ENCODE results near the gene EMB. TPM values are rescaled to one million over a fixed set of nuclear protein-coding genes. Genes with fewer than 3 reads are reported as not detected.
"Not testable (repeated sequence)": the region's sequence is repeated elsewhere in the genome, so short reads cannot be mapped to it uniquely, and the experiment has no call there.

EMB gene, protein sequence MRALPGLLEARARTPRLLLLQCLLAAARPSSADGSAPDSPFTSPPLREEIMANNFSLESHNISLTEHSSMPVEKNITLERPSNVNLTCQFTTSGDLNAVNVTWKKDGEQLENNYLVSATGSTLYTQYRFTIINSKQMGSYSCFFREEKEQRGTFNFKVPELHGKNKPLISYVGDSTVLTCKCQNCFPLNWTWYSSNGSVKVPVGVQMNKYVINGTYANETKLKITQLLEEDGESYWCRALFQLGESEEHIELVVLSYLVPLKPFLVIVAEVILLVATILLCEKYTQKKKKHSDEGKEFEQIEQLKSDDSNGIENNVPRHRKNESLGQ
- 69.5 TPM for polyA plus RNA-seq
- long read RNA-seq, donor 1, full-length matches to known transcripts, result 5 of 5 reads
- long read RNA-seq, donor 1, partial matches to known transcripts, result 0 of 5 reads
- long read RNA-seq, donor 1, other reads (novel, unspliced or antisense), result 0 of 5 reads
- long read RNA-seq, donor 2, full-length matches to known transcripts, result 21 of 26 reads
- long read RNA-seq, donor 2, partial matches to known transcripts, result 5 of 26 reads
- long read RNA-seq, donor 2, other reads (novel, unspliced or antisense), result 0 of 26 reads
- long read RNA-seq, donor 3, full-length matches to known transcripts, result 12 of 24 reads
- long read RNA-seq, donor 3, partial matches to known transcripts, result 12 of 24 reads
- long read RNA-seq, donor 3, other reads (novel, unspliced or antisense), result 0 of 24 reads
- long read RNA-seq, donor 4, full-length matches to known transcripts, result 3 of 3 reads
- long read RNA-seq, donor 4, partial matches to known transcripts, result 0 of 3 reads
- long read RNA-seq, donor 4, other reads (novel, unspliced or antisense), result 0 of 3 reads
- long read RNA-seq, donor 5, full-length matches to known transcripts, result 1 of 1 reads
- long read RNA-seq, donor 5, partial matches to known transcripts, result 0 of 1 reads
- long read RNA-seq, donor 5, other reads (novel, unspliced or antisense), result 0 of 1 reads
- long read RNA-seq, donor 6, full-length matches to known transcripts, result 14 of 19 reads
- long read RNA-seq, donor 6, partial matches to known transcripts, result 5 of 19 reads
- long read RNA-seq, donor 6, other reads (novel, unspliced or antisense), result 0 of 19 reads
- long read RNA-seq, donor 7, full-length matches to known transcripts, result 2 of 2 reads
- long read RNA-seq, donor 7, partial matches to known transcripts, result 0 of 2 reads
- long read RNA-seq, donor 7, other reads (novel, unspliced or antisense), result 0 of 2 reads
- long read RNA-seq, donor 8, full-length matches to known transcripts, result 16 of 24 reads
- long read RNA-seq, donor 8, partial matches to known transcripts, result 8 of 24 reads
- long read RNA-seq, donor 8, other reads (novel, unspliced or antisense), result 0 of 24 reads
- long read RNA-seq, donor 9, full-length matches to known transcripts, result 12 of 12 reads
- long read RNA-seq, donor 9, partial matches to known transcripts, result 0 of 12 reads
- long read RNA-seq, donor 9, other reads (novel, unspliced or antisense), result 0 of 12 reads
- long read RNA-seq, donor 10, full-length matches to known transcripts, result 15 of 15 reads
- long read RNA-seq, donor 10, partial matches to known transcripts, result 0 of 15 reads
- long read RNA-seq, donor 10, other reads (novel, unspliced or antisense), result 0 of 15 reads
- long read RNA-seq, donor 11, full-length matches to known transcripts, result 8 of 8 reads
- long read RNA-seq, donor 11, partial matches to known transcripts, result 0 of 8 reads
- long read RNA-seq, donor 11, other reads (novel, unspliced or antisense), result 0 of 8 reads

DNA sequence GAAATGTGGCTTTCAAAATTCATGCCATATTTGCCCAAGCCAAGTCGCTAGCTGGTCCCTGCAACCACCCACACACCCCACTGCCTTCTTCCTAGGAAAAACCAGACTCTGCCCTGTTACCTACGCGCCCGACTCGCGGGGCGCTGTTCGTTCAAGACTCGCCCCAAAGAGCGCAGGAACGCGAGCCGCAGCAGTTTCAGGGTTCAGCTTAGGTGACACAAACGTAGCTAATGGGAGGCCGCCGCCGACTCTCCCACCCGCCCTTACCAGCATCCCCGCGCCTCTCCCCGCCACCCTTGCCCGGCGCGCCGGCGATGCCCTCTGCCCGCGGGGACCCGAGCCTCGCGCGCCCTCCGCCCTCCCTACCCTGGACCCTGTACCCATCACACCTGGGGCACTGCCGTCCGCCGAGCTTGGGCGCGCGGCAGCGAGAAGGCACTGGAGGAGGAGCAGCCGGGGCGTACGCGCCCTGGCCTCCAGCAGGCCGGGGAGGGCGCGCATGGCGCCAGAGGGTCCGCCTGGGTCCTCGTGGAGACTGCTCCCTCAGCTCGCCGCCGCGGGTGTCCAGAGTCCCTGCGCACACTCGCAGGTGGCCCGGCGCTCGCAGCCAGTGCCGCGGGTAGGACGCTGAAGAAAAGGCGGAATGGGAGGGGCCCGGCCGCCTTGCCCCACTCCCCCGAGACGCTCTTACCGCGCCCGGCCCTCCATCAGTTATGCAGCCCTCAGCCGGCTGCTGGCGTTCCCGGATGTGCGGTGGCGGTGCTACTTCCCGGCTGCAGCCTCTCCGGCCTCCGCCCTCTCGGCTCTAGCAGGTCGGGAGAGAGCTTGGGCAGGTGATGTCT, at the start of gene EMB:
TSS of gene EMB (minus strand) at position 638 of the 842 bp plus-strand sequence. CDS start at position 501, 137 bp downstream.
- no peaks in the 10 kb centered on the region for H3K36me3 ChIP-seq (ENCODE audit: control insufficient read depth, insufficient read depth, low read length)
- H3K4me3 ChIP-seq (ENCODE audit: low read length), result peak within 1 kb of the TSS; percentile 65
- no CpG with 5 or more reads among the region's 80 CpGs for WGBS (ENCODE audit: insufficient coverage, low lambda C conversion rate)
- peaks cover 3% of the 10 kb centered on the region for H3K9me3 ChIP-seq (ENCODE audit: control insufficient read depth, low read depth, low read length)
- H3K4me1 ChIP-seq (ENCODE audit: control insufficient read depth, insufficient read depth, low read length), result peaks cover 4% of the 10 kb centered on the region
- peak within 1 kb of the TSS; percentile 84 for H3K27ac ChIP-seq (ENCODE audit: low read length)
- DNase-seq, result peak; percentile 80 to 94
- H3K27me3 ChIP-seq (ENCODE audit: control insufficient read depth, insufficient read depth, low read length), result no peaks in the 10 kb centered on the region

DNA sequence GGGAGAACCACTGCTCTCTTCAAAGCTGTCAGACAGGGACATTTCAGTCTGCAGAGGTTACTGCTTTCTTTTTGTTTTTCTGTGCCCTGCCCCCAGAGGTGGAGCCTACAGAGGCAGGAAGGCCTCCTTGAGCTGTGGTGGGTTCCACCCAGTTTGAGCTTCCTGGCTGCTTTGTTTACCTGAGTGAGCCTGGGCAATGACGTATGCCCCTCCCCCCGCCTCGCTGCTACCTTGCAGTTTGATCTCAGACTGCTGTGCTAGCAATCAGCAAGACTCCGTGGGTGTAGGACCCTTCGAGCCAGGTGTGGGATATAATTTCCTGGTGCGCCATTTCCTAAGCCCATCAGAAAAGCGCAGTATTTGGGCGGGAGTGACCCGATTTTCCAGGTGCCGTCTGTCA, 48.4 kb upstream of the EMB start:
- not testable (repeated sequence) for H3K36me3 ChIP-seq (ENCODE audit: control insufficient read depth, insufficient read depth, low read length)

DNA sequence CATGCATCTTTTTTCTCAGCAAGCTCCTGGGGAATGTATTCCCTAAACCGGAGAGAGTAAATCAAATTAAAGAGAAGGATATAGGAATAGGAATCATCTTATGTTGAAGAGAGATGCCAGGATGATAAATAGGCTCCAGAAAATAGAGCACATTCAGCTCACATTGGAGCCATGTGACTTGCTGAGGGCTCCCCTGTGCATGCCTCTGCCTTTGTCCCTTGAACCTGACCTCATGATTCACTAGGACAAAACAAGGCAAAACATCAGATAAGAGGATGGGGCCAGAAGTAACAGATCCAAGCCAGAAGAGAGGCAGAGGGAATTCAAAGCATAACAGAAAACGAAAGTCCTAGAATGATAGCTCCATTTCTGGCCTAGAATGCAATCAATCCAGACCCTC, 37.7 kb upstream of the EMB start:
- H3K27me3 ChIP-seq (ENCODE audit: control insufficient read depth, insufficient read depth, low read length); H3K27ac ChIP-seq (ENCODE audit: low read length); H3K36me3 ChIP-seq (ENCODE audit: control insufficient read depth, insufficient read depth, low read length); H3K4me3 ChIP-seq (ENCODE audit: low read length); H3K9me3 ChIP-seq (ENCODE audit: control insufficient read depth, low read depth, low read length); H3K4me1 ChIP-seq (ENCODE audit: control insufficient read depth, insufficient read depth, low read length): not testable (repeated sequence)
- 60% methylated on average over 1 of the region's 2 CpGs for WGBS (ENCODE audit: insufficient coverage, low lambda C conversion rate)
- peak in 1 of 2 donors; percentile 12 for DNase-seq

More for the DNA sequence above, 48.4 kb upstream of the EMB start:
- not testable (repeated sequence) for H3K4me1 ChIP-seq (ENCODE audit: control insufficient read depth, insufficient read depth, low read length); H3K9me3 ChIP-seq (ENCODE audit: control insufficient read depth, low read depth, low read length); H3K4me3 ChIP-seq (ENCODE audit: low read length); H3K27ac ChIP-seq (ENCODE audit: low read length); DNase-seq; H3K27me3 ChIP-seq (ENCODE audit: control insufficient read depth, insufficient read depth, low read length)
- WGBS (ENCODE audit: insufficient coverage, low lambda C conversion rate), result no CpG with 5 or more reads among the region's 10 CpGs

DNA sequence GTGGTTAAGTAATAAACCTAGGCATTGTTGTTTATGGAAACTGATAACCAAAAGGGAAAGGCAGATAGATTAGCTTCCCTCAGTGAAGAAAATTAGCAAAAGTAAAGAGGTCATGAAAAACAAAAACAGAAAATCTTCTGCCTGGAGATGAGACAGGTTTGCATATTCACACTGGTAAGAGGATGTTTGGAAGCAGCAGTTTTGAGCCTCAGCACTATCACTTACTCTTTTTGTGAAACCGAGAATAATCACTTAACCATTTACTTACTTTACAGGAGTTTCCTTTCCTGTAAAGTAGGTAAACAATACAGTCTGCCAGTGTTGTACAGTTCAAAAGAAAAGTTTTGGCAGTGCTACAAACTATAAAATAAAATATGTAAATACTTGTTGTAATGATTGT, 35.5 kb upstream of the EMB start:
- Histone ChIP-seq H3K4me3 (ENCODE audit: low read length) (no peak overlapping the region), H3K27ac (ENCODE audit: low read length) (no peak overlapping the region), H3K27me3 (ENCODE audit: control insufficient read depth, insufficient read depth, low read length) (no peaks in the 10 kb centered on the region), H3K4me1 (ENCODE audit: control insufficient read depth, insufficient read depth, low read length) (no peaks in the 10 kb centered on the region), H3K9me3 (ENCODE audit: control insufficient read depth, low read depth, low read length) (no peaks in the 10 kb centered on the region), H3K36me3 (ENCODE audit: control insufficient read depth, insufficient read depth, low read length) (no peaks in the 10 kb centered on the region)
- no peak for DNase-seq
- no CpG with 5 or more reads among the region's 1 CpG for WGBS (ENCODE audit: insufficient coverage, low lambda C conversion rate)

DNA sequence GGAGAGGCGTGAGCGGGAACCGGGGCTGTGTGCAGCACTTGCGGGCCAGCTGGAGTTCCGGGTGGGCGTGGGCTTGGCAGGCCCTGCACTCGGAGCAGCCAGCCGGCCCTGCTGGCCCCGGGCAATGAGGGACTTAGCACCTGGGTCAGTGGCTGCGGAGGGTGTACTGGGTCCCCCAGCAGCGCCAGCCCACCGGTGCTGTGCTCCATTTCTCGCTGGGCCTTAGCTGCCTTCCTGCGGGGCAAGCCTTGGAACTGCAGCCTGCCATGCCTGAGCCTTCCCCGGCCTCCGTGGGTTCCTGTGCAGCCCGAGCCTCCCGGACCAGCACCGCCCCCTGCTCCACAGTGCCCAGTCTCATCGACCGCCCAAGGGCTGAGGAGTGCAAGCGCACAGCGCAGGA, 23.9 kb upstream of the EMB start:
- DNase-seq; H3K4me1 ChIP-seq (ENCODE audit: control insufficient read depth, insufficient read depth, low read length); H3K9me3 ChIP-seq (ENCODE audit: control insufficient read depth, low read depth, low read length); H3K4me3 ChIP-seq (ENCODE audit: low read length); H3K27ac ChIP-seq (ENCODE audit: low read length); H3K27me3 ChIP-seq (ENCODE audit: control insufficient read depth, insufficient read depth, low read length); H3K36me3 ChIP-seq (ENCODE audit: control insufficient read depth, insufficient read depth, low read length): not testable (repeated sequence)
- no CpG with 5 or more reads among the region's 23 CpGs for WGBS (ENCODE audit: insufficient coverage, low lambda C conversion rate)

DNA sequence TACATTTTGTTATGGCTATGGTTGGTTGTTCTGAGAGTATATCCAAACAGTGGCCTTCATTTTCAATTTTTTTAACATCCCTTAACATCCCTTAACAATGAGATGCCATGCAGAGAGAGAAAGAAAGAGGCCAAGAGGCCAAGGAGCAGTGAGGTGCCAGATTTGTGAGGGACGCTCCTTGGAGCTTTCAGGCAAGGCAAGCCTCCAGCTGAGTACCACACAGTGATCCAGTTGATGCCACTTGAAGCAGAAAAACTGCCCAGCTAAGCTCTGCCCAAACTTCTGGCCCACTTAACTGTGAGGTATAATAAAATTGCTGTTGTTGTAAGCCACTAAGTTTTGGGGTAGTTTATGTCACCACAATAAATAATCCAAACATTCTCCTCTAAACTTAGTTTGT, 22.6 kb upstream of the EMB start:
- Histone ChIP-seq H3K27ac (ENCODE audit: low read length) (no peak overlapping the region), H3K27me3 (ENCODE audit: control insufficient read depth, insufficient read depth, low read length) (no peaks in the 10 kb centered on the region), H3K36me3 (ENCODE audit: control insufficient read depth, insufficient read depth, low read length) (no peaks in the 10 kb centered on the region), H3K4me3 (ENCODE audit: low read length) (no peak overlapping the region), H3K4me1 (ENCODE audit: control insufficient read depth, insufficient read depth, low read length) (no peaks in the 10 kb centered on the region), H3K9me3 (ENCODE audit: control insufficient read depth, low read depth, low read length) (peaks cover 7% of the 10 kb centered on the region)
- DNase-seq, result no peak
- WGBS (ENCODE audit: insufficient coverage, low lambda C conversion rate), result no CpG with 5 or more reads among the region's 1 CpG

DNA sequence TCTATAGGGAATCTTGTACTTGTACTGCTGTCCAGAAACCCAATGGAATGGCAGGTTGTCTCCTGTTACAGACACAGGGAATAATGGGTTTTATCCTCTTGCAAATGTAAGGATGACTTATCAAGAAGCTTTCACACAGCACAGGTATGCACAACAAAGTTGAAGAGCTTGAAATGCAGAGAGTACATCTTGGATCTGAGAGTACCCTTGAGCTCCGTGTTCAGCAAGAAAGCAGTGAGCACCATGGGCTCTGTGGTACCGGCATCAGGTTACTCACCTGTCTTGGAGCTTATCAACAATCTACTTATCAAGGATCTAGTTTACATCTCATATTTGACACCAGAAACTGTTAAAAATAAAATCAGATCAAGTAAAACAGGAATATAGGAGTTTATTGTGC, 22.0 kb upstream of the EMB start:
- Histone ChIP-seq H3K4me3 (ENCODE audit: low read length) (no peak overlapping the region), H3K36me3 (ENCODE audit: control insufficient read depth, insufficient read depth, low read length) (no peaks in the 10 kb centered on the region), H3K27me3 (ENCODE audit: control insufficient read depth, insufficient read depth, low read length) (no peaks in the 10 kb centered on the region), H3K4me1 (ENCODE audit: control insufficient read depth, insufficient read depth, low read length) (no peaks in the 10 kb centered on the region), H3K27ac (ENCODE audit: low read length) (no peak overlapping the region), H3K9me3 (ENCODE audit: control insufficient read depth, low read depth, low read length) (peaks cover 7% of the 10 kb centered on the region)
- WGBS (ENCODE audit: insufficient coverage, low lambda C conversion rate), result no CpG with 5 or more reads among the region's 2 CpGs
- no peak for DNase-seq

DNA sequence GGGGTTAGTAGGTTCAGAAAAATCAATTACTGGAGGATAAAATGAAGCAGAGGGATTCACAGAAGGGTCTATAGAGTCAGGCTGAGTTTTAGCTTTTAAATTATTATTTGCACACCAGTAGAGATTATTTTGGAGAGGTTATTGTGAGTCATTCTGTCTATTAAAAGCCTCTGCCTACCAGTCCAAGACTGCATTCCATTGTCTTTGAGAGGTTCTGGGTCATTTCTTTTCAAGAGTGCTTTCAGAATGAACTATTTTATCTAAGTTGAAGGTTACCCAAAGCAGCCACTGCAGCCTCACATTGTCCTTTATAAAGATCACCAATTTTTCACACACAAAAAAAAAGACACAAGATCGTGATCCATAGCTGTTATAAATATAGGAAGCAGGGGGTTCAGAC, 21.5 kb upstream of the EMB start:
- not testable (repeated sequence) for H3K4me1 ChIP-seq (ENCODE audit: control insufficient read depth, insufficient read depth, low read length); H3K27me3 ChIP-seq (ENCODE audit: control insufficient read depth, insufficient read depth, low read length); H3K4me3 ChIP-seq (ENCODE audit: low read length); H3K9me3 ChIP-seq (ENCODE audit: control insufficient read depth, low read depth, low read length); H3K36me3 ChIP-seq (ENCODE audit: control insufficient read depth, insufficient read depth, low read length); DNase-seq; H3K27ac ChIP-seq (ENCODE audit: low read length)
- WGBS (ENCODE audit: insufficient coverage, low lambda C conversion rate), result 100% methylated on average over 1 of the region's 1 CpG

DNA sequence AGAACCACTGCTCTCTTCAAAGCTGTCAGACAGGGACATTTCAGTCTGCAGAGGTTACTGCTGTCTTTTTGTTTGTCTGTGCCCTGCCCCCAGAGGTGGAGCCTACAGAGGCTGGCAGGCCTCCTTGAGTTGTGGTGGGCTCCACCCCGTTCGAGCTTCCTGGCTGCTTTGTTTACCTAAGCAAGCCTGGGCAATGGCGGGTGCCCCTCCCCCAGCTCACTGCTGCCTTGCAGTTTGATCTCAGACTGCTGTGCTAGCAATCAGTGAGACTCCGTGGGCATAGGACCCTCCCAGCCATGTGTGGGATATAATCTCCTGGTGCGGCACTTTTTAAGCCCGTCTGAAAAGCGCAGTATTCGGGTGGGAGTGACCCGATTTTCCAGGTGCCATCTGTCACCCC, 17.3 kb upstream of the EMB start:
- H3K9me3 ChIP-seq (ENCODE audit: control insufficient read depth, low read depth, low read length); H3K27me3 ChIP-seq (ENCODE audit: control insufficient read depth, insufficient read depth, low read length); H3K27ac ChIP-seq (ENCODE audit: low read length); DNase-seq; H3K36me3 ChIP-seq (ENCODE audit: control insufficient read depth, insufficient read depth, low read length); H3K4me1 ChIP-seq (ENCODE audit: control insufficient read depth, insufficient read depth, low read length); H3K4me3 ChIP-seq (ENCODE audit: low read length): not testable (repeated sequence)
- no CpG with 5 or more reads among the region's 9 CpGs for WGBS (ENCODE audit: insufficient coverage, low lambda C conversion rate)

All from large intestine (tissue), 12 donors.